ENCODE measurements around the gene KIR3DL3.
"Not testable (repeated sequence)": the region's sequence is repeated elsewhere in the genome, so short reads cannot be mapped to it uniquely, and the experiment has no call there.

KIR3DL3 gene

DNA sequence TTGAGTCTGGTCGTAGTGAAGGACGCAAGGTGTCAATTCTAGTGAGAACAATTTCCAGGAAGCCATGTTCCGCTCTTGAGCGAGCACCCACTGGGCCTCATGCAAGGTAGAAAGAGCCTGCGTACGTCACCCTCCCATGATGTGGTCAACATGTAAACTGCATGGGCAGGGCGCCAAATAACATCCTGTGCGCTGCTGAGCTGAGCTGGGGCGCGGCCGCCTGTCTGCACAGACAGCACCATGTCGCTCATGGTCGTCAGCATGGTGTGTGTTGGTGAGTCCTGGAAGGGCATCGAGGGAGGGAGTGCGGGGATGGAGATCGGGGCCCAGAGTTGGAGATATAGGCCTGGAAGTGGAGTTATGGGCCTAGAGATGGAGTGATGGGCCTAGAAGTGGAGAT is 14.1 kb downstream of the KIR3DL3 start, which contains the start of gene KIR2DL3:
KIR2DL3 (plus strand) TSS at position 208 of the 400 bp plus-strand sequence; CDS start at position 241, 33 bp downstream.
- DNase-seq = not testable (repeated sequence)

DNA sequence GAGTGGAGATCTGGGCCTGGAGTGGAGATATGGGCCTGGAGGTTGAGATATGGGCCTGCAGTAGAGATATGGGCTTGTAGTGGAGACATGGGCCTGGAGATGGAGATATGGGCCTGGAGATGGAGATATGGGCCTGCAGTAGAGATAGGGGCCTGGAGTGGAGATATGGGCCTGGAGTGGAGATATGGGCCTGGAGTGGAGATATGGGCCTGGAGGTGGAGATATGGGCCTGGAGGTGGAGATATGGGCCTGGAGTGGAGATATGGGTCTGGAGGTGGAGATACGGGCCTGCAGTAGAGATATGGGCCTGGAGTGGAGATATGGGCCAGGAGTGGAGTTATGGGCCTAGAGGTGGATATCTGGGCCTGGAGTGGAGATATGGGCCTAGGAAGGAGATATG is 14.5 kb downstream of the KIR3DL3 start:
- no peak for DNase-seq

GRCh38 chr19:54739587-54740497 is 15.6 kb downstream of the KIR3DL3 start:
- DNase-seq = no peak

DNA sequence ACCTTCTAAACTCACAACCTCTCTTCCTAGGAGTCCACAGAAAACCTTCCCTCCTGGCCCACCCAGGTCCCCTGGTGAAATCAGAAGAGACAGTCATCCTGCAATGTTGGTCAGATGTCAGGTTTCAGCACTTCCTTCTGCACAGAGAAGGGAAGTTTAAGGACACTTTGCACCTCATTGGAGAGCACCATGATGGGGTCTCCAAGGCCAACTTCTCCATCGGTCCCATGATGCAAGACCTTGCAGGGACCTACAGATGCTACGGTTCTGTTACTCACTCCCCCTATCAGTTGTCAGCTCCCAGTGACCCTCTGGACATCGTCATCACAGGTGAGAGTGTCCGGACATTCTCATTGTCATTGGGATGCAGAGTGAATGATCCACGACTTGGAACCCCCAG is 17.7 kb downstream of the KIR3DL3 start:
- DNase-seq = not testable (repeated sequence)

DNA sequence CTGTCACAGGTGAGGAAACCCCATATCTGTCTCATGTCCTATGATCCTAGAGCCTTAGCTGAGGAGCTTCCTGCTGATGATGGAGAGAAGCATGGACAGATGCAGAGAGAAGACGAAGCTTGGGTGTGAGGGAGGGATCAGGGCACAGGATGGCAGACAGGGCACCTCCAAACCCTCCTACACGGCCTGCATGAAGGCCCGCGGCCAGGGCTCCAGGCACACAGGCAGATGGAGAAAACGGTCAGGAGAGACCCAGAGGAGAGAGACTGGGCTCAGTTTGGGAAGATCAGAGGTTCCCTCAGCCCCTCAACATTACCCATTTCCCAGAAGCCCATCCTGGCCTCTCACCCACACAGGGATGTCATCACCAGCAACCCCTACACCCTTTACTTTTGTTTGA is 19.8 kb downstream of the KIR3DL3 start:
- not testable (repeated sequence) for DNase-seq

DNA sequence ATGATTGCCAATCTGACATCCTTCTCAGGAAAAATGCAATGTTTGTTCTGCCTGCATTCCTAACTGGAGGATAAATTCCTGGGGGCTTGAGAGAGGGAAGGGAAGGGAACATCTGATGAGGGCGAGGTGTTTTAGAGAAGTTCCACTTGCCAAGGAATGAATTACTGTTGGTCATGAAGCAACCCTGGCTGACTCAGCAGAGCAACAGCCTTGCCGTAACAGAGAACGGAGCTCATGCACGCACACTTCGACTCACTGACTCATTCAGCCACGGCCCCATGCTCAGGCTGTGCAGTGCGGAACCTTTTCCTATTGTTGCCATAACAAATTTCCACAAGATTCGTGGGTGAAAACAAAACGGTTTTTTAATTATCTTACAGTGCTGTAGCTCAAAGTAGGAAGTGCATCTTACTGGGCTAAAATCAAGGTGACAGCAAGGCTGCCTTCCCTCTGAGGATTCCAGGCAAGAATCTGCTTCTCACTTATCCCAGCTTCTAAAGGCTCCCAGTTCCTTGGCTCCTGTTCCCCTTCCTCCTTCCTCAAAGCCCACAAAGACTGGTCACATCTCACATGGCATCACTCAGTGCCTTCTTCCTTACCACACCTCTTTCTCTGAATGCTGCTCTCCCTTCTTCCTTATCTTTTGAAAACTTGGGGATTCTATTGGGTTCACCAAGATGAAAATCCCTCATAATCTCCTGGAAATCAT is 23.5 kb downstream of the KIR3DL3 start:
- not testable (repeated sequence) for DNase-seq

DNA sequence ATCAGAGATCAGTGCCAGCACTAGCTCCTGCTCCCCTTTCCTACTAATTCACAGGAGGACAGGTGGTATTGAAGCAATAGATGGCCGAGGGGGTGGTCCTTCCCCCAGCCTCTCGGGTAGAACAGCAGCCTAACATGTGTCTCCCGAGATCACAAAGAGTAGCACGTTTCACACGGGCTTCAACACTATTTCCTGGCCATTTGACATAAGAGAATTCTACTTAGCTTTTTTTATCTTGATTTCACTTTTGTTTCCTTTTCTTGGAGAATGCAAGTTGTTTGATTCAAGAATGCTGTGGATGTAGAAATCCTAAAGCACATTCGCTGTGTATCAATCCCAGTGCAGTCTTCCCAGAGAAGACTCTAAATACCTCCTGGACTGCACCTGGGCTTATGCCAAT is 26.0 kb downstream of the KIR3DL3 start:
- DNase-seq = not testable (repeated sequence)

DNA sequence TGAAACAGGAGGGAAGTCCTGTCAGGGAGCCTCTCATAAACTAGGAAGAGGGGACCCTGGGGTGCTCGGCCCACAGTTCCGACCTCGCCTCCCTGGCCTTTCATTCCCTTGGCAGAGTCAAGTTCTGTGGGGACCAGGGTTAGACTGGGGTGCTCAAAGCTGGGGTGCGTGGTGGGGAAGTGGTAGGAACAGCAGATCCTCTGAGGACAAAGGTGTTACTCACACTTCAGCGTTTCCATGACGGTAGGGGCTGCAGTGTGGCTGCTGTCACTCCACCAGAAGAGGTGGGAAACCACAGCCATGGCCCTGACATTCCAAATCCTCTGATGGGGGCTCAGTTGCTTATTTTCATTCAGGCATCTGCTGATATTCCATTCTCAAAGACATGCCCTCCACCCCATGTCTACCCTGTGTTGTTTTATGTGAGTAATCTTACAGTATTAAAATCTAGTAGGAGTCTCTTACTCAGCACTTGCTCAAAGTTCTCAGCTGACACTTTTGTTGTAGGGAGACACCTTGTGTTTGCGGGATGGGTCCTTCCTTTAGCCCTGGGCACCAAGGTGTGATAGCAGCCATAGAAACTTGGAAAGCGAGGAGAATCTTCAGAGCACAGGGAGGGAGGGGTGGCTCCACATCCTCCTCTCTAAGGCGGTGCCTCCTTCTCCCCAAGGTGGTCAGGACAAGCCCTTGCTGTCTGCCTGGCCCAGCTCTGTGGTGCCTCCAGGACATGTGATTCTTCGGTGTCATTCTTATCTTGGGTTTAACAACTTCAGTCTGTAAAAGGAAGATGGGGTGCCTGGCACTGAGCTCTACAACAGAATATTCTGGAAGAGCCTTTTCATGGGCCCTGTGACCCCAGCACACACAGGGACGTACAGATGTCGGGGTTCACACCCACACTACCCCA is 32.2 kb downstream of the KIR3DL3 start:
- DNase-seq = not testable (repeated sequence)

- DNase-seq = not testable (repeated sequence)
These were observed 34.3 kb downstream of the KIR3DL3 start for GRCh38 chr19:54758577-54758976.

- not testable (repeated sequence) for DNase-seq
These were observed 40.0 kb downstream of the KIR3DL3 start for GRCh38 chr19:54764219-54764618.

DNA sequence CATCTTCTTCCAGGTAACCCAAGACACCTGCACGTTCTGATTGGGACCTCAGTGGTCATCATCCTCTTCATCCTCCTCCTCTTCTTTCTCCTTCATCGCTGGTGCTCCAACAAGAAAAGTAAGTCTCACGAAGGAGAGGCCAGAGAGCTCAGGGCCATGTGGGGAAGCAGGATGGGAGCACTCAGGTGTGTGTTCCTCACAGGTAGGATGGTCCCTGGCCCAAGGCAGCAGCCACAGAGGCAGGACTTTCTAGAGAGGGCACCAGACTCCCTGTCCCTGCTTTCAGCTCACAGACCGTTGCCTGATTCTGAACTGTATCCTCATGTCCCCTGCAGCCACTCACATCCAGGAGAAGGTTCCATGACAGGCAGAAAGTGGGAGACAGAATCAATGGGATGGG is 42.2 kb downstream of the KIR3DL3 start:
- not testable (repeated sequence) for DNase-seq

DNA sequence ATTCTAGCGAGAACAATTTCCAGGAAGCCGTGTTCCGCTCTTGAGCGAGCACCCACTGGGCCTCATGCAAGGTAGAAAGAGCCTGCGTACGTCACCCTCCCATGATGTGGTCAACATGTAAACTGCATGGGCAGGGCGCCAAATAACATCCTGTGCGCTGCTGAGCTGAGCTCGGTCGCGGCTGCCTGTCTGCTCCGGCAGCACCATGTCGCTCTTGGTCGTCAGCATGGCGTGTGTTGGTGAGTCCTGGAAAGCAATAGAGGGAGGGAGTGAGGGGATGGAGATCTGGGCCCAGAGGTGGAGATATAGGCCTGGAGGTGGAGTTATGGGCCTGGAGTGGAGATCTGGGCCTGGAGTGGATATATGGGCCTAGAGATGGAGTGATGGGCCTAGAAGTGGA is 45.4 kb downstream of the KIR3DL3 start, which contains the start of gene KIR2DL1:
KIR2DL1 (plus strand) TSS at position 148 of the 400 bp plus-strand sequence; CDS start at position 206, 58 bp downstream.
- not testable (repeated sequence) for DNase-seq

- not testable (repeated sequence) for DNase-seq
These were observed 46.3 kb downstream of the KIR3DL3 start for GRCh38 chr19:54770511-54770910.

DNA sequence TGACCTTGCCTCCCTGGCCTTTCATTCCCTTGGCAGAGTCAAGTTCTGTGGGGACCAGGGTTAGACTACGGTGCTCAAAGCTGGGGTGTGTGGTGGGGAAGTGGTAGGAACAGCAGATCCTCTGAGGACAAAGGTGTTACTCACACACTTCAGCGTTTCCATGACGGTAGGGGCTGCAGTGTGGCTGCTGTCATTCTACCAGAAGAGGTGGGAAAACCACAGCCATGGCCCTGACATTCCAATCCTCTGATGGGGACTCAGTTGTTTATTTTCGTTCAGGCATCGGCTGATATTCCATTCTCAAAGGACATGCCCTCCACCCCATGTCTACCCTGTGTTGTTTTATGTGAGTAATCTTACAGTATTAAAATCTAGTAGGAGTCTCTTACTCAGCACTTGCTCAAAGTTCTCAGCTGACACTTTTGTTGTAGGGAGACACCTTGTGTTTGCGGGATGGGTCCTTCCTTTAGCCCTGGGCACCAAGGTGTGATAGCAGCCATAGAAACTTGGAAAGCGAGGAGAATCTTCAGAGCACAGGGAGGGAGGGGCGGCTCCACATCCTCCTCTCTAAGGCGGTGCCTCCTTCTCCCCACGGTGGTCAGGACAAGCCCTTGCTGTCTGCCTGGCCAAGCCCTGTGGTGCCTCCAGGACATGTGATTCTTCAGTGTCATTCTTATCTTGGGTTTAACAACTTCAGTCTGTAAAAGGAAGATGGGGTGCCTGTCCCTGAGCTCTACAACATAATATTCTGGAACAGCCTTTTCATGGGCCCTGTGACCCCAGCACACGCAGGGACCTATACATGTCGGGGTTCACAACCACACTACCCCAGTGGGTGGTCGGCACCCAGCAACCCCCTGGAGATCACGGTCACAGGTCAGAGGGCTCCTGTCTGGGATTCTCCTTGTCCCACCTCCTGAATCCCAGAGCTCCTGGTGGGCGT is 47.0 kb downstream of the KIR3DL3 start:
- not testable (repeated sequence) for DNase-seq

GRCh38 chr19:54772666-54773065 is 48.4 kb downstream of the KIR3DL3 start:
- not testable (repeated sequence) for DNase-seq

GRCh38 chr19:54775095-54775815 is 51.0 kb downstream of the KIR3DL3 start:
- DNase-seq = not testable (repeated sequence)

- not testable (repeated sequence) for DNase-seq
These were observed 51.6 kb downstream of the KIR3DL3 start for GRCh38 chr19:54775830-54776229.

DNA sequence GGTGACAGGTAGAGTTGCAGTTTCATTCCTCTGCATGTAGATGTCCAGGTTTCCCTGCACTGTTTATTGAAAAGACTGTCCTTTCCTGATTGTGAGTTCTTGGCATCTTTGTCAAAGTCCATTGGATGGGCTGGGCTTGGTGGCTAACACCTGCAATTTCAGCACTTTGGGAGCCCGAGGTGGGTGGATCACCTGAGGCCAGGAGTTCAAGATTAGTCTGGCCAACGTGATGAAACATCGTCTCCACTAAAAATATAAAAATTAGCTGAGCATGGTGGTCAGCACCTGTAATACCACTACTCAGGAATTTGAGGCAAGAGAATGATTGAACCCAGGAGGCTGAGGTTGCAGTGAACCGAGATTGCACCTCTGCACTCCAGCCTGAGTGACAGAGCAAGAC is 53.6 kb downstream of the KIR3DL3 start:
- DNase-seq = not testable (repeated sequence)

- not testable (repeated sequence) for DNase-seq
These were observed 54.7 kb downstream of the KIR3DL3 start for GRCh38 chr19:54778896-54779295.

DNA sequence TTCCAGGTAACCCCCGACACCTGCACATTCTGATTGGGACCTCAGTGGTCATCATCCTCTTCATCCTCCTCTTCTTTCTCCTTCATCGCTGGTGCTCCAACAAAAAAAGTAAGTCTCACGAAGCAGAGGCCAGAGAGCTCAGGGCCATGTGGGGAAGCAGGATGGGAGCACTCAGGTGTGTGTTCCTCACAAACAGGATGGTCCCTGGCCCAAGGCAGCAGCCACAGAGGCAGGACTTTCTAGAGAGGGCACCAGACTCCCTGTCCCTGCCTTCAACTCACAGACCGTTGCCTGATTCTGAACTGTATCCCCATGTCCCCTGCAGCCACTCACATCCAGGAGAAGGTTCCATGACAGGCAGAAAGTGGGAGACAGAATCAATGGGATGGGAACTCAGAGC is 58.7 kb downstream of the KIR3DL3 start:
- not testable (repeated sequence) for DNase-seq

Measured in activated effector memory CD4-positive, alpha-beta T cell treated with anti-CD3 and anti-CD28 coated beads, Interleukin-2, amount 50 U/mL, for 16 hours (primary cell).